LoVo (cell line): Measurements from ENCODE around the gene CTSL.

Source experiments
- DNase-seq: peaks from one replicate; pipeline ENCODE4 v3.0.0-alpha.2; 2016; ENCODE audit warnings: low spot score

The CTSL gene

DNA sequence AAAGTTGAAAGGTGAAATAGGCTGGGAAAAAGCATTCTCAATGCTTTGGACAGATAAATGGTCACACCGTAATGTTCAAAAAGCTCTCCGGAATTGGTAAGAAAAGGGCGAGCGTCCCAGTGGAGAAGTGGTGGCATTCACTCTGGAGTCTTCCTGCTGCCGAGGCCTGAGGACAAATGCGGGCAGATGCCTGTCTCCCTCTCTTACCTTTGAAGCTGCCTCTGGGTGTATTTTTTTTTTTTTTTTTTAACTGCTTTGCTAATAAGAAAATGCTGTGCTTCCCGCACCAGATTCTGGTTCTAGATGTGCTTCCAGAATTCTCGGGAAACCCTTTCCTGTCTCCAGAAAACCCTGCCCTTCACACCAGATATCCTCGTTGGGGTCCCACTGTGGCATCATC lies 24.4 kb upstream of the CTSL start:
- no peak for DNase-seq

DNA sequence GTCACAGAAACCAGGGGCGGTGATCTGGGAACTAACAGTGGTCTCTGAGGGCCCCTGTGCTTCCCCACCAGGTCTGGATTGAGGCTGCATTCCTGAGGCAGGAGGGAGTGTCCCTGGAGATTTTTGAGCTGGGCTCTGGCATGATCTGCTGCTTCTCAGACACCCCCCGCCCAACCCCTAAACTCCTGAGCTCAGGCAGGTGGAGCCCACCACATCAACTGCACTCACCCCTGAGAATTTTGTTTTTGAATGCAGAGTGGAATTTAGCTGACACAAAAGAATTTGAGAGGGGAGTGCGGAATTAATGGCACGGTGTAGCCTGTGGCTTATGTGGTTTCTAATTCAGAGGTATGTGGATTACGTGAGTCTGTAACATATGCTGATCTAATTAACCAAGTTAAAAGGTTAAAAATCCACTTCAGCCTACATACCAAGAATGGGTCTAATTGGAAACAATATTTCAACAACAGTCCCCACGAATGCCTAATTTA lies 23.9 kb upstream of the CTSL start:
- DNase-seq = no peak

DNA sequence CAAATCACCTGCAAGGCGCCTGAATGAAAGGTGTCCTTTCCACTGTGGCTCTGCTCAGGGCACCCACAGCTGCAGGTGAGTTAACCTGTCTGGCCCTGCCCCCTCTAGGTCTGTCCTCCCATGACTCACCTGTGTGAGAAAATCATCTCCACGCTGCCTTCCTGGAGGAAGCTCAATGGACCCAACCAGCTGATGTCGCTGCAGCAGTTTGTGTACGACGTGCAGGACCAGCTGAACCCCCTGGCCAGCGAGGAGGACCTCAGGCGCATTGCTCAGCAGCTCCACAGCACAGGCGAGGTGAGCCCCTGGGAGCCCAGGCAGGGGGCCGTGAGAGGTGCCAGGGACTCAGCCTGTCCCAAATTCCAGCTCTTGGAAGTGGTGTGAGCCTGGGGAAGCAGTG lies 23.0 kb upstream of the CTSL start:
- no peak for DNase-seq

DNA sequence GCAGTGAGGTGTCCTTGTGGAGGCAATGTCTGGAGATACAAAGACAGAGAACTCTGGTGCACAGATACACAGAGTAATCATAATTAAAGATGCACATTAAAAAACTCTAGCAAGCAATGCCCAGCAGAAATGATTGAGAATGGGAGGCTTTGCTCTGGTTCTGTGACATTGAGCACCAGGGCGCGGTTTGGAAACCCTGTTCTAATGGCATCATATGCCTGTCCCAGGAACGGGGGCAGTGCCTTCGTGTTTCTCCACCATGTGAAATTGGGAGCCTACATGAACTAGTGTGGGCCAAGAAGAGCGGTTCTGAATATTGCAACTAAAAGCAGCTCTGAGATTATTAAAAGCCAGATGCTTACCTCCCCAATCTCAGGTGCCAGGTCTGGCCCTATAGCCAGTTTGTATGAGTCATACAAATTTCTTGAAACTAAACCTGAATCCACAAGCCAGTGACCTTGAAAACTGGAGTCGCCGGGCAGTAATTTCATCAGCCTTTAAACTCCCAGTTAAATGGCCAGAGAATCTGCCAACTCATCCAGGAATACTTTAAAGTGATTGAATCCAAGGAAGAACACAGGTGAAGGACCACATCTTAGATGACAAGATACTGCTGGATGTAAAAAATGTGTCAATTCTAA lies 22.2 kb upstream of the CTSL start:
- no peak for DNase-seq

DNA sequence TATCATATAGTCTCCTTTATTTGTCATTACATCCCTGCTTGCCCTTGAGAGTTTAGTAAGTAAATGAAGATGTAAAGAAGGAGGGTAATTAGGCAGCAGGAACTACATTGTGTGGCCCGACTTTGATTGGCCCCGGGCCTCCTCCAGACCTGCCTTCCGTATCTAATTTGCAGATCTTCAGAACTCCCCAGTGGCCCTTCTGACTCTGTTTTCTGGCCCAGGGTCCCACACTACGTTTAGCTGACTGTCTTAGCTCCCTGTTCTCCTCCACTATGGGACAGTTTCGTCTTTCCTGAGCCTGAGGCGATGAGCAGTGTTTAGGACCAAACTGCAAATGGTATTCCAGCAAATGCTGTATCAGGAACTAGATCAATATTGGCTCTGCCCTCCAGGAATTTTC lies 21.6 kb upstream of the CTSL start:
- DNase-seq = no peak

DNA sequence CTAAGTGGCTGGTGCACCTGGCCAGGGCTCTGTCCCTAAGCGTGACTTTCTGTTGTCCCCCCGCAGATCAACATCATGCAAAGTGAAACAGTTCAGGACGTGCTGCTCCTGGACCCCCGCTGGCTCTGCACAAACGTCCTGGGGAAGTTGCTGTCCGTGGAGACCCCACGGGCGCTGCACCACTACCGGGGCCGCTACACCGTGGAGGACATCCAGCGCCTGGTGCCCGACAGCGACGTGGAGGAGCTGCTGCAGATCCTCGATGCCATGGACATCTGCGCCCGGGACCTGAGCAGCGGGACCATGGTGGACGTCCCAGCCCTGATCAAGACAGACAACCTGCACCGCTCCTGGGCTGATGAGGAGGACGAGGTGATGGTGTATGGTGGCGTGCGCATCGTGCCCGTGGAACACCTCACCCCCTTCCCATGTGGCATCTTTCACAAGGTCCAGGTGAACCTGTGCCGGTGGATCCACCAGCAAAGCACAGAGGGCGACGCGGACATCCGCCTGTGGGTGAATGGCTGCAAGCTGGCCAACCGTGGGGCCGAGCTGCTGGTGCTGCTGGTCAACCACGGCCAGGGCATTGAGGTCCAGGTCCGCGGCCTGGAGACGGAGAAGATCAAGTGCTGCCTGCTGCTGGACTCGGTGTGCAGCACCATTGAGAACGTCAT lies 19.7 kb upstream of the CTSL start:
- no peak for DNase-seq

DNA sequence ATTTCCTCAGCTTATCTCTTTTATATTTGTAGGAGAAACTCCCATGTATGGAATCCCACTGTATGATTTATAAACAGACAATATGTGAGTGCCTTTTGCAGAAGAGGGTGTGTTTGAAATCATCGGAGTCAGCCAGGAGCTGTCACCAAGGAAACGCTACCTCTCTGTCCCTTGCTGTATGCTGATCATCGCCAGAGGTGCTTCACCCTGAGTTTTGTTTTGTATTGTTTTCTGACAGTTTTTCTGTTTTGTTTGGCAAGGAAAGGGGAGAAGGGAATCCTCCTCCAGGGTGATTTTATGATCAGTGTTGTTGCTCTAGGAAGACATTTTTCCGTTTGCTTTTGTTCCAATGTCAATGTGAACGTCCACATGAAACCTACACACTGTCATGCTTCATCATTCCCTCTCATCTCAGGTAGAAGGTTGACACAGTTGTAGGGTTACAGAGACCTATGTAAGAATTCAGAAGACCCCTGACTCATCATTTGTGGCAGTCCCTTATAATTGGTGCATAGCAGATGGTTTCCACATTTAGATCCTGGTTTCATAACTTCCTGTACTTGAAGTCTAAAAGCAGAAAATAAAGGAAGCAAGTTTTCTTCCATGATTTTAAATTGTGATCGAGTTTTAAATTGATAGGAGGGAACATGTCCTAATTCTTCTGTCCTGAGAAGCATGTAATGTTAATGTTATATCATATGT lies 18.0 kb upstream of the CTSL start:
- DNase-seq = no peak

DNA sequence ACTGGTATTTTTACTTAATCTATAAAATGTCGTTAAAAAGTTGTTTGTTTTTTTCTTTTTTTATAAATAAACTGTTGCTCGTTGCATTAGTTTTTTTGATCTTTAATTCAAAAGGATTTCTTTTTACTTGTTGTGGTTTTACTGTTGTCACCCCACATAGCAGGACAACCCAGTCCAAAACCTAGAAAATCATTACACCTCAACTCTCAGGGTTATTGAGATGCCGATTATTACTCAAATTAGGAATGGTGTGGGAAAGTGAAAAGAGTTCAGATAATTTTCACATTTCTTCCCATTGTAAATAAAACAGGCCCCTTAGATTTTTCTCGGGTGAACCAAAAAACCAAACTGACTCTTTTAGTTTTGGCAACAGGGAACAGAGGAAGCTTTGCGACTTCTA lies 17.4 kb upstream of the CTSL start:
- DNase-seq = no peak

DNA sequence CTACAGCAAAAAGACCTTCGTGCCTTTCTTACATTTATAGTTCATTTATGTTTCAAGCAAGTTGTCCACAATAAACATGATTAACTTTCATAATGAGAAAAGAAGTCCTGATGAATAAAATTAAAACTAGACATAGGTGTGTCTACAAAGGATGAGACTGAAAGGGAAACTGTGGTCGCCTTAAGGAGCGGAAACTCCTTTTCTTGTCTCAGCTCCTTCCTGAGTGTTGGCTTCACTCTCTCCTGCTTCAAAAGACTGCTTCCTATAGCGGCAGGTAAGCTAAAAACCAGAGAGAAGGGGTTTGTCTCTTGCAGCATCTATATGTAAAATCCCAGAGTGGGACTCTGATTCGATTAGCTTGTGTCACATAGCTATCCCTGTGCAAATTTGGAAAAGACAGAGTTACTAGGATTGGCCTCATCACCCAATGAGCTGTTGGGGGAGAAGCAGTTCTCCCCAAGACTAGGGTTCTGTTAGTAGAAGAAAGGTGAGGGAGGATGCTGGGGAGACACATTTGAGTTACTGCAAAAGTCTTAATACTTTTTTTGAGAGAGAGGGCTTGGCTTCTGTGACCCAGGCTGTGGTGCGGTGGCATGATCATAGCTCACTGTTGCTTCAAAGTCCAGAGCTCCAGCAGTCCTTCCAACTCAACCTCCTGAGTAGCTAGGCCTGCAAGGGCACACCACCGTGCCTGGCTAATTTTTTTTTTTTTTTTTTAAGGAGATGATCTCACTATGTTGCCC lies 16.8 kb upstream of the CTSL start:
- no peak for DNase-seq

DNA sequence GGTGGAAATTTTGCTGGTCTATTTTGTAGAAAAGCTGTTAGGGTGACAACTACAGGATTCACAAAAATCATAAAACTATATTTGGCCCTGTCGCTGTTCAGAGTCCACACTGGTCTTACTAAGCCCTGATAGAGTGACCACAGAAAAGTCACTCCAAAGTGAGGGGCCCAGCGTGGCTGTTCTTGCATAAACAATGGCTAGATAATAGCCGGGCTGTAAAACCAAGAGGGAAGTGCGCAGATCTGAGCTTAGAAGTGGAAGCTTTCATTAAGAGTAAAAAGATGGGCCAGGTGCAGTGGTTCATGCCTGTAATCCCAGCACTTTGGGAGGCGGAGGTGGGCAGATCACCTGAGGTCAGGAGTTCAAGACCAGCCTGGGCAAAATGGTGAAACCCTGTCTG lies 15.5 kb upstream of the CTSL start:
- no peak for DNase-seq

DNA sequence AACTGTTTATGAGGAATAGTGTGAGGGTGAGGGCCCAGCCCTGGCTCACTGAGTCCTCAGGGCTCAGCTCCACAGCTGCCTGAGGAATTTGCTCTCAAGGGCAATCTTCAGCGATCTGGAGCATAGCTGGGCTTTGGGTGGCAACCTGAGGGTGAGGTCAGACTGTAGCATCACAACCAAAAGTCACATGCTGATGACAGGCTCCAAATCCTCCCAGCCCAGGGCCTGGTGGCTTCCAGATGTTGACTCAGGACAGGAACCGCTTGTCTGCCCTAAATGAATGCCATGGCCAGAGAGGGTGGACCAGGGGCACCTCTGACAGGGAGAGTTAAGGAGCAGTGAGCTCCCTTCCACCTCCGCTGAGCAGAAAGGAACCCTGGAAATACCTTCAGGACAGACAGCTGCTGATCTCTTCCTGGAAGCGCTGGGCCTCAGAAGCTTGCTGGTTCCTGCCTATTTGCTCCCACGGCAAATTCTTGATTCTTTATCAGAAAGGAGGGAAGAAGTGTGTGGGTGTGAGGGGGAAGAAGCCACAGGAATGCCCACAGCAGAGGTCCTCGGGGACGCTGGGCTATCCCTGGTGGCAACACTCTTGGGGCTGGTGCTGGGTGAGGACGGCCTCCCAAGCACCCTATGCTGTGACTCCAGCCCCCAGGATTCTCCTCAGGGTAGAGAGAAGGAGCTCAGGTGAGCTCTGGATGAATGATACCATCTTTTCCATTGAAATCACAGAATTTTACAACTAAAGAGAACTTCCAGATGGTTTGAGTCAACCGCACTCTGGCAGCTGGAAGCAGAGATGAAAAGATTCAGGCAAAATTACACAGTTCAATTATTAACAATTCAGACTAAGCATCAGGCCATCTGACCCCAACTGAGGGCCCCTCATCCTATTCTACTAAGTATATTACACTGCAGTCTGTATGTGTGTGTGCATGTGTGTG lies 13.8 kb upstream of the CTSL start:
- DNase-seq = no peak

DNA sequence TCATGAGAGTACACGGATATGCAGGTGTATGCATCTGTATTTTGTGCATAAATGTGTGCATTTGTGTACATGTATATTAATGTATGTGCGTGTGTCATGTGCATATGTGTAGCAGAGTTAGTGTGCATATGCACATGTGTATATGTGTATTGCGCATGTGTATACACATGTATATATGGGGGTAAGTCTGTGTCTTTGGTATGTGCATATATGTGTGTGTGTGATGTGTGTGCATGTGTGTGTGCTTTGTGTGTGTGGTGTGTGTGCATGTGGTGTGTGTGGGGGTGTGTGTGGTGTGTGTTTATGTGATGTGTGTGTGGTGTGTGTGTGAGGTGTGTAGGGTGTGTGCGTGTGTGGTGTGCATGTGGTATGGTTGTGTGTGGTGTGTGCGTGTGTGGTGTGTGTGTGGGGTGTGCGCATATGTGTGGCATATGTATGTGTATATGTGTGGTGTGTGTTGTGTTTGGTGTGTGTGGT lies 13.1 kb upstream of the CTSL start:
- DNase-seq = no peak

DNA sequence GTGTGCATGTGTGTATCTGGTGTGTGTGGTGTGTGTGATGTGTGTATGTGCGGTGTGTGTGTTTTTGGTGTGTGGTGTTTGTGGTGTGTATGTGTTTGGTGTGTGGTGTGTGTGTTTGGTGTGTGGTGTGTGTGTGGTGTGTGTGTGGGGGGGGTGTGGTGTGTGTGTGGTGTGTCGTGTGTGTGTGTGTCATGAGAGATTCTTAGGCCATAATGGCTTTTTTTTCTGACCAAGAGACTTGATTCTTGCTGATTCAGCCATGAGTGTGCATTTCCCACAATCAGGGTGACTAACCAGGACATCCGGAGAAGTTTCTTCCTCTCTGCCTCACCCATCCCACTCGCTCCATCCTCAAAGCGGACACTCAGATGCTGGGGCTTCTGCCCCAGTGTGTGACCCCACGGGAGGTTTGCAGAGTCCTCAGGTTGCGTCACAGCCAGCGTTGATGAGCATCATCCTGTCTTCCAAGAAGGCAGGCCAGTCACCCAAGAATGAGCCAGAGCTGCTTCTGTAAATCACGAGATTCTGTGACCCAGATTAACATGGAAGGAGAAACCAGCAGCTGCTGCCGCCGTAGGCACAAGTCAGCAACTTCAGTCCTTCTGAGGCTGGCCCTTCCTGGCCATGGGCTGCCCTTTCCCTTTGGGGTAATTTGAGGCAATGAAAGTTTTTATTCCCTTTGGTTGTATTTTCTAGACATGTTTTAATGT lies 12.5 kb upstream of the CTSL start:
- peak; percentile 16 for DNase-seq

DNA sequence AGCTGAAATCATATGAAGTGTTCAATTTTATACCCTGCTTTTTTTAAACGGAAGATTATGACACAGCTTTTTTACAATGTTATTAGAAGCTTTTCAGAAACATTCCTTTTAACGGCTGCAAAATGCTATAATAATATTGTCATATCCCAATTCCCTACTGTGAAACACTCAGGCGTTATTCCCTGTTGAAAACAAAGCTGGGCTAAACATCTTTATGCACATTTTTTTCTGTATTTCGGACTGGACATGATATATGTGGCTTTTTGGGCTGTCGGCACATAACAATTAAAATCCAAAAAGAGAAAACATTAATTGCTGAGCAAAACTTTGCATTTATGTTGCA lies 12.0 kb upstream of the CTSL start:
- DNase-seq = no peak

DNA sequence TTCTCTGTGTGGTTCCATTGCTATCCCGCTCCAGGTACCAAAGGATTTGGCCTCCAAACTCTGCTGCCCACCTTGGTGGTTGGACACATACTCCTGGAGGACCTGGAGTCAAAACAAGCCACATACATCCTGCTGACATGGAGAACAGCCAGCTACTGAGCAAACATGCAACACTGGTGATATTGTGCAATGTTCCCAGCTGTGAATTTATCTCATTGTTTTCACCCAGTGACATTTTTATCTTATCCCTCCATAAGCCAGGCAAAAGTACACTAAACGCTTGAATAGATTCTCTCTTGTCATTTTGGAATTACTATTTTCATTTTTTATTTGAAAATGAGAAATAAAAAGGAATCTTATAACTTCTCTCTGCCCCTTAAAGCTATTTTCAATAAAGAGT lies 11.1 kb upstream of the CTSL start:
- no peak for DNase-seq

DNA sequence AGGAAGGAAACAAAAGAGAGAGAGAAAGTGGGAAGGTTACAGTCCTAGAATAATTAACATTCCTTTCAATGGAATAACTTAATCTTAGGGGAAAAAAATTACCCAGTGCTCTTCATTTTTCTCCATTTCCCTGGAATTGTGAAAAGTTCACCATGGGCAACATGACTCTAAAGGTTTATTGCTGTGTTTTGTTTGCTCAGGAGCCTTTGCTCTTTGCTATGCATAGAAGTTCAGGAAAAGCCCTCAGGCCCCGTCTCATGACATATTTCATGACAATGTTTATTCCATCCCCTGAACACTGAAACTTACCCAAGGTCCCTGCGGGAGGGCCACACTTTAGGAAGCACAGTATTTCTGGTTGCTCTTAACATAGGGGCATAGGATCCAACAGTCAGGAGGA lies 9.8 kb upstream of the CTSL start:
- DNase-seq = no peak

DNA sequence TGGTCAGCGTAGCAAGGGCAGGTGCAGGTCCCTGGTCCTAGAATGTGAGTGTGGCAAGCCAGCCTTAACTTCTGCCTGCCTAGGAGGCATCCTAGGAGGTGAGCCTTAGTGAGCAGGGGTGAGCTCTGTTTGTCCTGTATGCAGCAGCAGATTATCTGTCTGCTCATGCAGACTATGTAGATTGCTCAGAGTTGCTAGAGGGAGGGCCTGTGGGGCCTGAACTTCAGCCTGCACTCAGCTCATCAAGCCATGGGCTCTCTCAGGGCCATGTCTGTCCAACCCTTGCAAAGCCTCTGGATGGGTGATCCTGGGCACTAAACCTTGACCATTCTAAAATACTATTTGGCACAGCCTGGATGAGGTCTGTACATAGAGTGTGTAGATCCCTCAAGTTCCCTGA lies 8.5 kb upstream of the CTSL start:
- no peak for DNase-seq

DNA sequence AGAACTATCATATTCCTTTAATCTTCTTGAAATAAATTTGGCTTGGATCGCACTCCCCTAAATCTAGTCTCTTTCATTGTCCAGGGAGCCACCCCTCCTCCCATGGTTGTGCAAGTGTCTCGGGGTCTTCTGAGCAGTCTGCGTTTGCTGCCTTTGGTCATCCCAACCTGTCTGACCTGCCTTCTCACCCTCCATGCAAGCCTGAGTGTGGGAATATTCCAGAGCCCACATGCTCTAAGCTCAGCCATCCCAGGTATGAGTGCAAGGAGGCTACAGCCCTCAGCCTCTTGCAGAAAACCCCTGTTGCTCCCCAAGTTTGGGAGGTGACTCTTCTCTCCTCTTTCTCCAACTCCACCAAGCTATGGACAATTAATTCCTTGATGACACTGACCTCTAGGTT lies 7.7 kb upstream of the CTSL start:
- no peak for DNase-seq

DNA sequence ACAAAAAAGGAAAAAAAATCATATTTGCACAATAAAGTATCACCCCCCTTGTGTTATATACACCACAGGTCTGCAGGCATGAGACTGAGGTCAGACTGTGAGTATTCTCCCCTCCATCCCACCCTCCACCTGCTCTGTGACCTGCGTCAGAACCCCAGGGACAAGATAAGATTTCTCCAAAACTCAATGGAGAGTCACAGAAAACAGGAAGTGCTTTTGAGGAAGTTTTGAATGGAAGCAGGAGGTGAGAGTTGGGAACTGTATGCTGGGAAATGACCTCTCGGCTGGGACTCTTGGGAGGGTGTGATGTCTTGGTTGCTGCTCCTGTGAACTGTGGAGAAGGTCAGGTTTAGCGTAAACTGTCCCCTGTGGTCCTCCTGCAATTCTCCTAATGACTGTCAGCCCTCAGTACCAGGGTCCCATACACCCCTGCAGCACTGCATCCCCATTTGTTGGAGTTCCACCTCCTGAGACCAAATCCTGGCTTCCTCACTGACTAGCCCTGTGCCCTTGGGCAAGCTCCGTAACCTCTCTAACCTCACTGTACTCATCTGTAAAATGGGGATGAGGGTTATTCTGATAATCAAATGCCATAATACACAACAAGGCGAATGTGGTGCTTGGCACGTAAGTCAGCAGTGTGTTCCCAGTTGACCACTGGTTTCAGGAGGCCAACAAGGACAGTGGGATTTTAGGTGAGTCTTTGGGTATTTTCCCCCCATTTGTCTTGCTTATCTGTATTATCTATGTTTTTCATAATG lies 6.9 kb upstream of the CTSL start:
- no peak for DNase-seq

DNA sequence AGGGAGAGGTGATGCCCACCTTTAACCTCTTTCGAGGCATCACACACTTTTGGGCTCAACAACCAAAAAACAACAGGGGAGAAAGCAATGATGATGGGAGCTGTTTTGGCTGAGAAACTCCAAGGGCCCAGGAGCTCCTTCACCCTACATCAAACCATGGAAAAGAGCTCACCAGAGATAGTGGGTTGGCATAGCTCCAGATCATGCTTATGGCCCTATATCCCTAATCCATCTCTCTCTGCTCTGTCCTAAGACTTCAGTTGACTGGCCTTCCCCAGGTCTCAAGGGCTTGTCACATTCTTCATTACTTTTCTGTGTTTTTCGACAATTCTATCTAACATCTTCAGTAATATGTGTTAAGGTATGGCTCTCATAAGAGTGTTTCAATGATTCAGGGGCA lies 5.7 kb upstream of the CTSL start:
- no peak for DNase-seq
